A549 (cell line): ENCODE results near the gene SLC9A3.

Source experiments
- BHLHE40 ChIP-seq: IDR thresholded peaks from 2 replicates; pipeline ENCODE4 v1.6.1; 2012; ENCODE audit warnings: low read depth, low read length, inconsistent platforms
- CEBPB ChIP-seq, 2 experiments: fragments of >200 bp in 1 of 2; sonication (Bioruptor Twin) in 1 of 2; formaldehyde crosslinking in 1 of 2; IDR thresholded peaks; 2 replicates each; pipeline ENCODE4 v1.6.1; 2012 to 2016
- CHD4 ChIP-seq: fragments of 200-600 bp; sonication (generic); IDR thresholded peaks from 2 replicates; pipeline ENCODE4 v1.6.1; 2016; ENCODE audit warnings: antibody characterized with exemption, mild to moderate bottlenecking, borderline replicate concordance
- CTCF ChIP-seq: fragments of >200 bp; sonication (Bioruptor Twin); formaldehyde crosslinking; IDR thresholded peaks from 3 replicates; pipeline ENCODE4 v1.5.1; 2016
- EP300 ChIP-seq, 2 experiments: fragments of >200 bp; sonication (Bioruptor Twin); formaldehyde crosslinking; IDR thresholded peaks; 2 replicates in 1 of 2; 3 replicates in 1 of 2; pipeline ENCODE4 v1.6.1; 2016 to 2017
- FOSL2 ChIP-seq, 2 experiments: fragments of 450-650 bp in 1 of 2; fragments of >200 bp in 1 of 2; sonication (Bioruptor Twin) in 1 of 2; formaldehyde crosslinking; IDR thresholded peaks; 2 replicates each; pipeline versions ENCODE4 v1.5.0 to v1.6.1; 2016 to 2020; ENCODE audit warnings: mild to moderate bottlenecking in 1 of 2, moderate library complexity in 1 of 2
- HOXA7 ChIP-seq: fragments of 250-450 bp; sonication (Bioruptor Pico); IDR thresholded peaks from 2 replicates; pipeline ENCODE4 v1.5.0; 2020; ENCODE audit warnings: mild to moderate bottlenecking, moderate library complexity
- MAFK ChIP-seq: fragments of 450-650 bp; IDR thresholded peaks from 2 replicates; pipeline ENCODE4 v1.6.1; 2014; ENCODE audit not compliant: partially characterized antibody
- POLR2A ChIP-seq: IDR thresholded peaks from 2 replicates; pipeline ENCODE4 v1.6.1; 2012; ENCODE audit warnings: mild to moderate bottlenecking, low read length
- SMC3 ChIP-seq: fragments of >200 bp; sonication (Bioruptor Twin); formaldehyde crosslinking; IDR thresholded peaks from 3 replicates; pipeline ENCODE4 v1.6.1; 2018; ENCODE audit warnings: inconsistent platforms
- TF ChIP-seq, protein P1 (sequence below): fragments of 200-600 bp; sonication (generic); IDR thresholded peaks from 2 replicates; pipeline ENCODE4 v1.6.1; 2016; ENCODE audit warnings: antibody characterized with exemption, mild to moderate bottlenecking, moderate library complexity

DNA sequence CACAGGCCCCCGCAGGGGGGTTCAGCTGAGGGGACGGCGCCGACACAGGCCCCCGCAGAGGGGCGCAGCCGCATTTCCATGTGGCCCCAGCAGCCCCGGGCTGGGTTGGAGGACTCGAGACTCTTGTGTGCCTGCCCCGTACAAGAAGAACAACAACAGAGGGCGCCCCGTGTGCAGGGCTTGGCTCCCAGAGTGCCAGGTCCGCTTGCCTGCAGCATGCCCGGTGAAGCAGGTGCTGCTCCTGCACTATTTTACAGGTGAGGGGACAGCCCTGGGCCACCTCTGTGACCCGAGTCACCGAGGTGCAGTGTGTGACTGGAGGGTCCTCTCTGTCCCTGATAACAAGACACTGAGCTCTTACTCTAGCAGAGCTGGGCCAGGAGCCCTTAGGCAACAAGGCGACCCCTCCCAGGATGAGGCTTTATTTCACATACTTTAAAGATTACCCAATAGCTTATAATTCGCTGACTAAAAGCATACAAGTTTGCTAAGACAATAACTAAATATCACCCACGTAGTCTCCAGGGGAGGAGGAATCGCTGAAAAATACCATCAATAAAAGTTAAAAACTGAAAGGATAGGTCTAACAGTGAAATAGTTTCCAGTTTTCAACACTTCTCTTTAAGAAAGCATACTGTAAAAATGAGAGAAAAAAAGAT is 41.7 kb upstream of the SLC9A3 start:
- no peak for TF ChIP-seq BHLHE40
- no peak for TF ChIP-seq HOXA7 (CRISPR knock-in tag)
- no peak for TF ChIP-seq CTCF
- no peak for TF ChIP-seq POLR2A
- no peak for TF ChIP-seq CEBPB (IDR thresholded peaks at IDR 0.05)
- TF ChIP-seq, protein P1, sequence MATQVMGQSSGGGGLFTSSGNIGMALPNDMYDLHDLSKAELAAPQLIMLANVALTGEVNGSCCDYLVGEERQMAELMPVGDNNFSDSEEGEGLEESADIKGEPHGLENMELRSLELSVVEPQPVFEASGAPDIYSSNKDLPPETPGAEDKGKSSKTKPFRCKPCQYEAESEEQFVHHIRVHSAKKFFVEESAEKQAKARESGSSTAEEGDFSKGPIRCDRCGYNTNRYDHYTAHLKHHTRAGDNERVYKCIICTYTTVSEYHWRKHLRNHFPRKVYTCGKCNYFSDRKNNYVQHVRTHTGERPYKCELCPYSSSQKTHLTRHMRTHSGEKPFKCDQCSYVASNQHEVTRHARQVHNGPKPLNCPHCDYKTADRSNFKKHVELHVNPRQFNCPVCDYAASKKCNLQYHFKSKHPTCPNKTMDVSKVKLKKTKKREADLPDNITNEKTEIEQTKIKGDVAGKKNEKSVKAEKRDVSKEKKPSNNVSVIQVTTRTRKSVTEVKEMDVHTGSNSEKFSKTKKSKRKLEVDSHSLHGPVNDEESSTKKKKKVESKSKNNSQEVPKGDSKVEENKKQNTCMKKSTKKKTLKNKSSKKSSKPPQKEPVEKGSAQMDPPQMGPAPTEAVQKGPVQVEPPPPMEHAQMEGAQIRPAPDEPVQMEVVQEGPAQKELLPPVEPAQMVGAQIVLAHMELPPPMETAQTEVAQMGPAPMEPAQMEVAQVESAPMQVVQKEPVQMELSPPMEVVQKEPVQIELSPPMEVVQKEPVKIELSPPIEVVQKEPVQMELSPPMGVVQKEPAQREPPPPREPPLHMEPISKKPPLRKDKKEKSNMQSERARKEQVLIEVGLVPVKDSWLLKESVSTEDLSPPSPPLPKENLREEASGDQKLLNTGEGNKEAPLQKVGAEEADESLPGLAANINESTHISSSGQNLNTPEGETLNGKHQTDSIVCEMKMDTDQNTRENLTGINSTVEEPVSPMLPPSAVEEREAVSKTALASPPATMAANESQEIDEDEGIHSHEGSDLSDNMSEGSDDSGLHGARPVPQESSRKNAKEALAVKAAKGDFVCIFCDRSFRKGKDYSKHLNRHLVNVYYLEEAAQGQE, result no peak
- no peak for TF ChIP-seq SMC3
- no peak for TF ChIP-seq EP300 (IDR thresholded peaks at IDR 0.05)
- TF ChIP-seq MAFK, result no peak
- no peak for TF ChIP-seq FOSL2 (IDR thresholded peaks at IDR 0.05)
- TF ChIP-seq FOSL2 (CRISPR knock-in tag; IDR thresholded peaks at IDR 0.05), result no peak
- no peak for TF ChIP-seq CHD4
